ENCODE measurements around the gene SEC16B. TPM values are rescaled to one million over a fixed set of nuclear protein-coding genes. Genes with fewer than 3 reads are reported as not detected.
"Not testable (repeated sequence)": the region's sequence is repeated elsewhere in the genome, so short reads cannot be mapped to it uniquely, and the experiment has no call there.

Gene SEC16B
- total RNA-seq, 1 donor = not detected

DNA sequence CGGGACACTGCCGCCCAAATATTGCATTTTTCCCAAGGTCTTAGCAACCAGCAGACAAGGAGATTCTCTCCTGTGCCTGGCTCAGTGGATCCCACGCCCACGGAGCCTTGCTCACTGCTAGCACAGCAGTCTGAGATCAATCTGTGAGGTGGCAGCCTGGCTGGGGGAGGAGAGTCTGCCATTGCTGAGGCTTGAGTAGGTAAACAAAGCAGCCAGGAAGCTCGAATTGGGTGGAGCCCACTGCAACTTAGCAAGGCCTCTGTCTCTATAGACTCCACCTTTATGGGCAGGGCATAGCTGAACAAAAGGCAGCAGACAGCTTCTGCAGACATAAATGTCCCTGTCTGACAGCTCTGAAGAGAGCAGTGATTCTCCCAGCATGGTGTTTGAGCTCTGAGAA lies 16.4 kb upstream of the SEC16B start:
- not testable (repeated sequence) for H3K27me3 ChIP-seq (ENCODE audit: insufficient read depth, low read length); H3K4me3 ChIP-seq (ENCODE audit: low read length); H3K4me1 ChIP-seq (ENCODE audit: insufficient read depth, low read length); H3K9me3 ChIP-seq (ENCODE audit: low read depth, low read length)

DNA sequence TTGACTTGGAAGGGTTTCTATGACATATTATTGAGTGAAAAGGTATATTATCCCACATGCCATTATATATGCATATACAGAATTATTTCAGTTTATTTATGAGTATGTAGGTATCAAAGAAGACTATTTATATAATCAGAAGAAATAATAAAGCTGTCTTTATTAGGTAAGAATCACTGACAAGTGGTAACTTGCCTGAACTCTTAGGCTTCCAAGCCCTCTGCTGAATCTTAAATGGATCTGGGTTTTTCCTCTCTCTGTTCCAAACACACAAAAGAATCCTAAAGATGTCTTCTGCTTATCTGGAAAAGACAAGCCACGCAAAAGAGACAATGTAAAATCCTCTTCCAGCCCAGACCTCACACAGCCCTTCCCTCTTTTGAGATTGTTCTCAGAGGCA lies 14.9 kb upstream of the SEC16B start:
- Histone ChIP-seq H3K4me3 (ENCODE audit: low read length) (no peak overlapping the region), H3K27me3 (ENCODE audit: insufficient read depth, low read length) (no peaks in the 10 kb centered on the region), H3K4me1 (ENCODE audit: insufficient read depth, low read length) (no peaks in the 10 kb centered on the region), H3K9me3 (ENCODE audit: low read depth, low read length) (no peaks in the 10 kb centered on the region)

DNA sequence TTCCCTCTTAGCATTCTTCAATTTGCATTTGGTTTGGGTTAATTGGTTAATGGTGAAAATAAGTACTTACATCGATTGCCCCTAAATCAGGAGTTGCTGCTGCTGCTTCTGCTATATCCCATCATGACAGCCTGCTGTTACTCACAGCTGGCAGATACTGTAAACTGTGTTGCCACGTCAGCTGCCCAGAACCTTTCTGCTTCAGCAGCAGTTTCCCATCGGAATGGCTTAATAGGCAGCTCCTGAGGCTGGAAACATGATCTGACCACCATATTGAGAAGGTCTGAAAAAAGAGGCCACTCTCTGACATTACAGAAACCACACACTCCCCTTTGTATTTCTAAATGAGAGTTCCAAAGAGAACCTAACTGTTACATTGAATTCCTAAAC lies 14.3 kb upstream of the SEC16B start:
- Histone ChIP-seq H3K4me3 (ENCODE audit: low read length) (no peak overlapping the region), H3K4me1 (ENCODE audit: insufficient read depth, low read length) (no peaks in the 10 kb centered on the region), H3K9me3 (ENCODE audit: low read depth, low read length) (no peaks in the 10 kb centered on the region), H3K27me3 (ENCODE audit: insufficient read depth, low read length) (no peaks in the 10 kb centered on the region)

DNA sequence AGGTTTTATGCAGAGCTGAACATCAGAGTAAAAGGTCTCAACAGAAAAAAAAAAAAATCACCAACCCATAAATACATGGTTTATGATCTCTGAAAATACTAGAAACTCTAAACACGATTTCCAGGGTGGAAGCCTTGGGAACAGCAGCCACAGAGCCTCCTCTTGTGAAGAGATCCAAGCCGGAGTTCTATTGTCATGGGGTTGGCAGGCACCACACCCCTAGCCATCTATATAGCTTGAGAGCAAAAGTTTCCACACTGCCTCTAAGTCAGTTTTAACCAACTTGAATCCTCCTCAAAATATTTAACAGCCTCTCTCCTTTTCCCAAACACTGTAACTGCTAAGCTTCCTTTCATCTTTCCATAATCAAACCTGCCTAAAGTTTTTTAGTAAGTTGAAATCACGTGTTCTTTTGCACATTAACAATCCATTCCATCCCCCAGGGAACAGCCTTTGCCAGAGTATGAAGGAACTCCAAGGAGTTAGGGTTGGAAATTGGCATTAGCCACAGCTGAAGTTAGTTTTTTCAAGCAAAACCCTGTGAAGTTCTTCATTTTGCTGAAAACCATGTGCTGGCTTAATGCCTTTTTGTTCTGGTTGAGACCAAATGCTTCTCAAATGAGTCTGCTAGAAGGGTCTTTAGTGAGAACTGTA lies 13.8 kb upstream of the SEC16B start:
- H3K9me3 ChIP-seq (ENCODE audit: low read depth, low read length) = no peaks in the 10 kb centered on the region
- no peaks in the 10 kb centered on the region for H3K27me3 ChIP-seq (ENCODE audit: insufficient read depth, low read length)
- H3K4me1 ChIP-seq (ENCODE audit: insufficient read depth, low read length) = no peaks in the 10 kb centered on the region
- H3K4me3 ChIP-seq (ENCODE audit: low read length) = no peak overlapping the region

DNA sequence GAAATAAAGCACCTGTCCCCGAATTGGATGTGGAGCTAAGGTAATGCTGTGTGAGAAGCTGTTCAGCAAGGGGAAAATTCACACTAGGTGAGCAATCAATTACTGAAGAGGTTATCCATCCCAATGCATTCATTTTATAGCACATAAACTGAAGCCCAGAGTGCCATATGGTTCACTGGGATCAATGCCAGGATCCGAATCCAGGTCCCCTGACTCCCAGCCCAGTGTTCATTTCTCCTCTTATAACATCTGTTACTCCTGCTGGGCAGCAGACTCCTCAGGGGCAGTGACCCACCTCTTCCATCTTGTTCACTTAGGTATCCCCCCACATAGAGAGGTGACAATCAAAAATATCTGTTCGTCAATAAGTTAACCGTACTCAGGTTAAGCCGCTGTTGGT lies 13.2 kb upstream of the SEC16B start:
- H3K4me3 ChIP-seq (ENCODE audit: low read length) = no peak overlapping the region
- H3K4me1 ChIP-seq (ENCODE audit: insufficient read depth, low read length) = no peaks in the 10 kb centered on the region
- H3K9me3 ChIP-seq (ENCODE audit: low read depth, low read length) = no peaks in the 10 kb centered on the region
- no peaks in the 10 kb centered on the region for H3K27me3 ChIP-seq (ENCODE audit: insufficient read depth, low read length)

DNA sequence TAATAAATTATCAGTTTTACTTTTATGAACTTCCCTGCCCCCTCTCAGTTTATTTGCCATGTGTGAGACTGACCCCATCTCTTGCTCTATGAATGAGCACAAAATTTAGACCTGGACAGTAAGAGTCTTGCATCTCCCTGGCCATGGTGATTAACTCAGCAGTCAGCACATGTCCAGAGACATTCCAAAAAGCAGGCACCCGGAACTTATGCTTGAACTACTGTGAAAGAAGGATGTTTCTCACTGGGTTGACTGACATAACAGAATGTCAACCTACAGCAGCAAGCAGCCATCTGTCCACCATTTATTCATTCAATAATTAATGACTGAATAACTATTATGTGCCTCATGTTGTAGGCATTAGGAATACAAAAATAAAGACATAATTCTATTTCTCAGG lies 11.3 kb upstream of the SEC16B start:
- H3K27me3 ChIP-seq (ENCODE audit: insufficient read depth, low read length) = no peaks in the 10 kb centered on the region
- H3K4me1 ChIP-seq (ENCODE audit: insufficient read depth, low read length) = no peaks in the 10 kb centered on the region
- H3K9me3 ChIP-seq (ENCODE audit: low read depth, low read length) = no peaks in the 10 kb centered on the region
- H3K4me3 ChIP-seq (ENCODE audit: low read length) = no peak overlapping the region

DNA sequence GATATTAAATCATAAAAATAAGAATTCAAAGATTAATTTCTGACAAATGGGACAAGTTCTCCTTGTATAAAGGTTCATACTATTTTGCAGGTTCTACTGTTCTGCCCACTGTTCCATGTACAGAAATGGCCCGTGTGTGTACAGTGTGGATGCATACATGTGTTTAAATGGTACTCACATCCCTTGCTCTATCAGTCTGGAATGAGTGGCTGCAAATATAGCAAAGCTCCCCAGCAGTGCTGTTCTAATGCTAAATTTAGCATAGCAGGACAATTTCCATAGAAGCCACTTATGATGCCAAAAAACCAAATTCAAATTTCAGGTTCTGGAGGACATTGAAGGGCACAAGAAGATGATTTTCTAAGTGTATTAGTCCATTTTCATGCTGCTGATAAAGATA lies 9.4 kb upstream of the SEC16B start:
- H3K27me3 ChIP-seq (ENCODE audit: insufficient read depth, low read length) = no peaks in the 10 kb centered on the region
- no peaks in the 10 kb centered on the region for H3K4me1 ChIP-seq (ENCODE audit: insufficient read depth, low read length)

DNA sequence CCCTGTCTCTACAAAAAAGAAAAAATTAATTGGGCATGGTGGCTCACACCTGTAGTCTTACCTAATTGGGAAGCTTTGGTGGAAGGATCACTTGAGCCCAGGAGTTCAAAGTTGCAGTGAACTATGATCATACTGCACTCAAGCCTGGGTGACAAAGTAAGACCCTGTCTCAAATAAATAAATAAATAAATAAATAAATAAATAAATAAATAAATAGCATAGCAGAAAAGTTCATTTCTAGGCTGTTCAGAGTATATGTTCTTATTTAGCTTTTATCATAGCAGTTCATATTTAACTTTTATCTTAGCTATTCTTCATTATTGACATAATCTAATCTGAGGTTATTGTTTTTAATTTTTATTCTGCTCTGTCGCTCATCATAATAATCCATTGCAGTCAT lies 8.7 kb upstream of the SEC16B start:
- H3K27me3 ChIP-seq (ENCODE audit: insufficient read depth, low read length) = no peaks in the 10 kb centered on the region
- no peaks in the 10 kb centered on the region for H3K4me1 ChIP-seq (ENCODE audit: insufficient read depth, low read length)
- H3K4me3 ChIP-seq (ENCODE audit: low read length) = no peak overlapping the region
- no peaks in the 10 kb centered on the region for H3K9me3 ChIP-seq (ENCODE audit: low read depth, low read length)

More for the DNA sequence above, 9.4 kb upstream of the SEC16B start:
- H3K4me3 ChIP-seq (ENCODE audit: low read length) = no peak overlapping the region
- H3K9me3 ChIP-seq (ENCODE audit: low read depth, low read length) = no peaks in the 10 kb centered on the region

DNA sequence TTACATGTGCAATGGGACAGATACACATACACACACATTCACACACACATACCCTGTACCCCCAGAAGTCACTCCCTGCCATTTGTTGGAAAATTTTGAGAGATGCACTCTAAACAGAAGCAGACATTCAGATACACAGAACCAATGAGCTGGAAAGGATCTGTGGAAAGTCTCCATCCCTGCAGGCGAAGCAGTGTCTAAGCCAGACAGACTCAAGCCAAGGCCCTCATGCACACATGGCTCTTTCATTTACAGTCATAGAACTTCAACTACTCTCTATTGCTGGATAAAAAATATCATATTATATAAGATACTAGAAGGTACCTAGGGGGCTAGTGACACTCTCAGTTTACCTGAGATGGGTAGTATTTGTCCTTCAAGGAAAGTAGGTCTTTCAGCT lies 7.3 kb upstream of the SEC16B start:
- H3K4me1 ChIP-seq (ENCODE audit: insufficient read depth, low read length) = no peaks in the 10 kb centered on the region
- H3K4me3 ChIP-seq (ENCODE audit: low read length) = no peak overlapping the region
- no peaks in the 10 kb centered on the region for H3K9me3 ChIP-seq (ENCODE audit: low read depth, low read length)
- H3K27me3 ChIP-seq (ENCODE audit: insufficient read depth, low read length) = no peaks in the 10 kb centered on the region

DNA sequence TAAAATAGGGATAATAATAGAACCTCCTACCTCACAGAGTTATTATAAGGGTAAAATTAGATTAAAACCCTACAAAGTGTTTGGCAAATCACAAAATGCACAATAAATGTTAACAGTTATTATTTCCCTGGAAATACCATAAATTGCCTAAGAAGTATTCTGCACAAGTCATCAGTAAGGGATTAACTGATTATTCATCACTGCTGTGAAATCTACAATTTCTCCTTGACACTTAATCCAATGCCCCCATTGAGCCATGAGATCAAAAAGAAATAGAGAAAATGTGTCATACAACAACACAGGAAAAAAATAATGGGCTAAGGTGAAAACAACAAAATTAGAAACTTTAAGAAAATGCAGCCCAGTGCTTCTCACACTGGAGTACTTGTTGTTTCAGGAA lies 6.7 kb upstream of the SEC16B start:
- no peaks in the 10 kb centered on the region for H3K27me3 ChIP-seq (ENCODE audit: insufficient read depth, low read length)
- no peak overlapping the region for H3K4me3 ChIP-seq (ENCODE audit: low read length)

DNA sequence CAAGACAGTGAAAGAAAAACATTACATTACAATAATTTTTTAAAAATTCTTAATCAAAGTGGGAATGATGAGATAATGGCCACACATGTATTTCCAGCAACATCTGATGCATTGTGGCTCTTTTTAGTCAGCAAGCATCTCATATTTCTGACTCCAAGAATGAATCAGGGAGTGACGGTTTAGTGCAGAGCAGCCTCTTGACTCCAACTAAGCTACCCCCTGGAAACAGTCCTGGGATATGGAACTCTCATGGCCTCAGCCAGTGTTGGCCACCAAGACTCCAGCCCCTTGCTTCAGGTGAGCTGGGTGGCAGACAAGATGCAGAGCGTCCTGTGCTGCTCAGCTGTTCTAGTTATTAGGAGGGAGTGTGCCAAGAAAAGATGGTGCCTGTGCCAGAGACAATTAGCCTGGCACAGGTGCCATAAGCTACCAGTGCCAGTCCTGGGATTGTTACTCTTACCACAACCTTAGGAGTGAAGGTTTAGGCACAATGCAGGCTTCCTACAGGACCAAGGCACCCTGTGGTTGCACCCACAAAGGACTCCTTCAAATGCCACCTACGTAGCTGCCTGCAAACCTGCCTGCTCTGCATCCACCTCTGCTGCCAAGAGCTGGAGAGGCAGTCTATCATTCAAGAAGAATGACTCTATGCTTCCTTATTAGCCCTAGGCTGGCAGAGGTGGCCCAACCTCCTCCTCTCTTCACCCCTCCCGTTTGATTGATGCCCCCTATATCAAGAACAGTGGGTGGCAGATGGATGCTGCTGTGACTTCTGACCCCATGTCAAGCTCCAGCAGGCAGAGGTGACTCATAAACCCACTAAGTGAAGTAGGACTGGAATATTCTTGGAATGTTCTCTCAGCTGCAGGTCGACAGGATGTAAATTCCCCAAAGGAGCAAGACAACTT lies 6.0 kb upstream of the SEC16B start:
- no peaks in the 10 kb centered on the region for H3K4me1 ChIP-seq (ENCODE audit: insufficient read depth, low read length)
- no peaks in the 10 kb centered on the region for H3K27me3 ChIP-seq (ENCODE audit: insufficient read depth, low read length)
- no peak overlapping the region for H3K4me3 ChIP-seq (ENCODE audit: low read length)
- H3K9me3 ChIP-seq (ENCODE audit: low read depth, low read length) = no peaks in the 10 kb centered on the region

More for the DNA sequence above, 6.7 kb upstream of the SEC16B start:
- Histone ChIP-seq H3K9me3 (ENCODE audit: low read depth, low read length) (no peaks in the 10 kb centered on the region), H3K4me1 (ENCODE audit: insufficient read depth, low read length) (no peaks in the 10 kb centered on the region)

DNA sequence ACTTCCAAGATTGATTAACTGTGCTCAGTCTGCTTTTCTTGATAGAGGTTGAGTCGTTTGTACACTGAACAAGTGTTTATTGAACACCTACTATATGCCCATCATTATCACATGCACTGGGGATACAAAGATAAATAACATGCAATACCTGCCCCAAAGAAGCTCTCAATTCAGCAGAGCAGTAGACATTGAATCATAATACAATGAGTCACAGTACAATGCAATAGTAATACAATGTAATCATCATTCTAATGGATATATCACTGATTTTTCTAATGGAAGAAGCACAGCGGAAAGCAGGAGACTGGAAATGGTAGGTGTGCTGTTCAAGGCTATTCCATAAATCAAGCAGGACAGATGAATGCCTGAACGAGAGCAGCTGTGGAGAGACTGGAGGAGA lies 3.7 kb upstream of the SEC16B start:
- H3K9me3 ChIP-seq (ENCODE audit: low read depth, low read length) = no peaks in the 10 kb centered on the region
- no peaks in the 10 kb centered on the region for H3K4me1 ChIP-seq (ENCODE audit: insufficient read depth, low read length)
- H3K27me3 ChIP-seq (ENCODE audit: insufficient read depth, low read length) = no peaks in the 10 kb centered on the region
- H3K4me3 ChIP-seq (ENCODE audit: low read length) = no peak overlapping the region

DNA sequence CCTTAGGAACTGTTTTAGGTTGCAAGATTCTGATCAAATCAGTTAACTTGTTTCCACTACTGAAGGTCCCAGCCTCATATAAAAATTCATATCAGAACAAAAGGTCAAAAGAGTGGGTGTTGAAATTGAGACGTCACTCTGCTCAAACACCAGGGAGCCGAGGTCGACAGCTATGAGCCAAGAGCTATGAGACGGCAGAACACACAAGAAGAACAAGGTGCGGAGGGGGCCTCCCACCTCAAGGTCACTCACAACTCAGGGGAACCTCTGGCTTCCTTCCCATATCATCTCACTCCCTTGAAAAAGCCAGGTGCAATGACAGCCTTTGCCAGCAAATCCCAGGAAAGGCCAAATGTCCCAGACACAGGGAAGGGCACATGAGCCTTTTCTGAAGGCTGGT lies 749 bp downstream of the SEC16B start:
- Histone ChIP-seq H3K4me1 (ENCODE audit: insufficient read depth, low read length) (no peaks in the 10 kb centered on the region), H3K9me3 (ENCODE audit: low read depth, low read length) (no peaks in the 10 kb centered on the region), H3K27me3 (ENCODE audit: insufficient read depth, low read length) (no peaks in the 10 kb centered on the region), H3K4me3 (ENCODE audit: low read length) (no peak overlapping the region)

DNA sequence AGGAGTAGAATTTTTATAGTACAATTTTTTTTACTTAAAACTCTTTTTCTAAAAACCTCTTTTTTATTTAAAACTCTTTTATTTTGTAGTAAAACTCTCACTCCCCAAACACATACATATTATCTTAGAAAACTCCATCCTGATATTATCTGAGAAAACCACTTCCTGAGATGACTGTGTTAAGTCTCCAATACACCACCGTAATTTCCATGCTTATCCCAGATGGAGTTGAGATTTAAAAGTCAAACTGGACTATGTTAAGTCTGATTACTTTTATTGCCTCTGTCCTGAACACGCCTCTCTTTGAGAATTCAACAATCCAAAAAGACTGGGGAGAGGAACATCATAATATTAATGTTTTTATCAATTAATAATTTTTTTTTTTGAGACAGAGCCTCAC lies 3.7 kb downstream of the SEC16B start:
- Histone ChIP-seq H3K4me1 (ENCODE audit: insufficient read depth, low read length) (no peaks in the 10 kb centered on the region), H3K4me3 (ENCODE audit: low read length) (no peak overlapping the region), H3K9me3 (ENCODE audit: low read depth, low read length) (no peaks in the 10 kb centered on the region), H3K27me3 (ENCODE audit: insufficient read depth, low read length) (no peaks in the 10 kb centered on the region)

DNA sequence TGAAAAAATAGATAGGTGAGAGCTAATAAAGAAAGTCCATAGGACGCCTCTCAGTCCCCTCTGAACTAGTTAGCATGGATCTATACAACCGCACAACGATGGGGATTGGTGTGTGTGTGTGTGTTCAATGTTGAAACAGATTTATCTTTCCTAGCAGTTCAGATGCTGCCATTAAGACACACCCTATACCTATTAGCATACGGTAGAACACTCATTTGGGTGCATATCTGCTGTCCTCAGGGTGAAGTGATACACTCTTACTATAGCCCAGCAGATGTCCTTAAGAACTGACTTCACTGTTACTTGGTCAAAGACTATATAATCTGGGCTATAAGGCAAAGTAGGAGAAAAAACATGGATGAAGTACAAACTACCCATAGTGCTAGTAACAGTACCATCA lies 4.6 kb downstream of the SEC16B start:
- Histone ChIP-seq H3K27me3 (ENCODE audit: insufficient read depth, low read length) (no peaks in the 10 kb centered on the region), H3K4me1 (ENCODE audit: insufficient read depth, low read length) (no peaks in the 10 kb centered on the region), H3K4me3 (ENCODE audit: low read length) (no peak overlapping the region), H3K9me3 (ENCODE audit: low read depth, low read length) (no peaks in the 10 kb centered on the region)

DNA sequence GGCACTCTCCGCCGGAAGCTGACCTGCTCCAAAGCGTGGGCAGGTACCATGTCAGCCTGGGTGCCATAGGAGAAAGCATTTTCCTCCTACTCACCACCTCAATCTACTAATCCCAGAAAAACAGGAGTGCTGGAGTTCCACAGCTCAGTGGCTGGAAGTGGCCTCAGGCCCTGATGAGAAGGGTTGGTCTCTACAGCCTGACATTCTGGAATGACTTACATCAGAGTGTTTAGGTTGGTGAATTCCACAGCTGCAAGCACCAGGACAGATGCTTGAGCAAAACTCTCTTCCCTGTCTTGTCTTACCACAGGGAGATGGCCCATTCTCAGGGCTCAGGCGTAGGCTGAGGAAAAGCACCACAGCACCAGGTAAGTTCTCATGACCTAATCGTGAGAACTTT lies 5.5 kb downstream of the SEC16B start:
- Histone ChIP-seq H3K9me3 (ENCODE audit: low read depth, low read length) (no peaks in the 10 kb centered on the region), H3K4me1 (ENCODE audit: insufficient read depth, low read length) (no peaks in the 10 kb centered on the region), H3K4me3 (ENCODE audit: low read length) (no peak overlapping the region), H3K27me3 (ENCODE audit: insufficient read depth, low read length) (no peaks in the 10 kb centered on the region)

Measured in mononuclear cell (primary cell).